ENCODE data around the gene LRRC46.

Gene LRRC46

GRCh38 chr17:47815106-47815918 lies 16.2 kb upstream of the LRRC46 start:
- no peak overlapping the region for H3K4me3 ChIP-seq (ENCODE audit: low read length)
- DNase-seq (ENCODE audit: low read depth) = no peak
- no peak for TF ChIP-seq CTCF (IDR thresholded peaks at IDR 0.05; ENCODE audit: insufficient read depth, low read depth, low read length, missing control alignments)

- no peak overlapping the region for H3K4me3 ChIP-seq (ENCODE audit: low read length)
- TF ChIP-seq CTCF (IDR thresholded peaks at IDR 0.05; ENCODE audit: insufficient read depth, low read depth, low read length, missing control alignments) = no peak
- no peak for DNase-seq (ENCODE audit: low read depth)
Measured at GRCh38 chr17:47816111-47816735, 15.2 kb upstream of the LRRC46 start.

GRCh38 chr17:47816947-47817346 lies 14.5 kb upstream of the LRRC46 start:
- DNase-seq (ENCODE audit: low read depth) = no peak
- TF ChIP-seq CTCF (IDR thresholded peaks at IDR 0.05; ENCODE audit: insufficient read depth, low read depth, low read length, missing control alignments) = no peak
- no peak overlapping the region for H3K4me3 ChIP-seq (ENCODE audit: low read length)

- DNase-seq (ENCODE audit: low read depth) = no peak
- no peak overlapping the region for H3K4me3 ChIP-seq (ENCODE audit: low read length)
- no peak for TF ChIP-seq CTCF (IDR thresholded peaks at IDR 0.05; ENCODE audit: insufficient read depth, low read depth, low read length, missing control alignments)
Measured at GRCh38 chr17:47818002-47818695, 13.3 kb upstream of the LRRC46 start.

GRCh38 chr17:47819475-47819874 lies 12.0 kb upstream of the LRRC46 start:
- DNase-seq (ENCODE audit: low read depth) = no peak
- H3K4me3 ChIP-seq (ENCODE audit: low read length) = no peak overlapping the region
- no peak for TF ChIP-seq CTCF (IDR thresholded peaks at IDR 0.05; ENCODE audit: insufficient read depth, low read depth, low read length, missing control alignments)

GRCh38 chr17:47820033-47820789 lies 11.3 kb upstream of the LRRC46 start:
- DNase-seq (ENCODE audit: low read depth) = no peak
- TF ChIP-seq CTCF (IDR thresholded peaks at IDR 0.05; ENCODE audit: insufficient read depth, low read depth, low read length, missing control alignments) = no peak
- no peak overlapping the region for H3K4me3 ChIP-seq (ENCODE audit: low read length)

All from epithelial cell of esophagus (primary cell).